H1 (cell line): ENCODE results near the gene MMP27. TPM values are rescaled to one million over a fixed set of nuclear protein-coding genes. Genes with fewer than 3 reads are reported as not detected.

Source experiments
- SUZ12 ChIP-seq: fragments of 200-600 bp; sonication (generic); IDR thresholded peaks from 2 replicates; pipeline ENCODE4 v1.6.1; 2012; ENCODE audit warnings: mild to moderate bottlenecking, inconsistent platforms, low read length, moderate library complexity, mixed read lengths
- TBP ChIP-seq: IDR thresholded peaks from 2 replicates; pipeline ENCODE4 v1.6.1; 2011; ENCODE audit warnings: low read depth, low read length, improper control_type of control experiment
- polyA plus RNA-seq, 7 experiments: library from polyadenylated mRNA; depleted of rRNA in 3 of 7; stranded (reverse) in 5 of 7; unstranded in 2 of 7; fragments of >200 nt in 5 of 7; fragments of 200-250 nt in 2 of 7; gene quantifications; 1 replicate in 5 of 7; 2 replicates in 1 of 7; 4 replicates in 1 of 7; pipeline versions ENCODE4 v1.2.1 to v1.2.3, GENCODE V29; 2011 to 2013; ENCODE audit warnings: missing spikeins in 2 of 7, mixed read lengths in 2 of 7
- total RNA-seq: library from RNA; stranded (reverse); fragmentation: NEBNext Ultra II Directional; extraction: Animal tissue kit (Norgen Biotek cat#: 25700); gene quantifications from 2 replicates; pipeline ENCODE4 v1.2.1, GENCODE V29; 2021
- TF ChIP-seq, protein P1 (sequence below): fragments of 300-600 bp; sonication (generic); IDR thresholded peaks from 2 replicates; pipeline ENCODE4 v1.7.1; 2012; ENCODE audit warnings: low read length, moderate library complexity, mild to moderate bottlenecking, inconsistent platforms; ENCODE audit not compliant: insufficient replicate concordance

Gene MMP27
- total and polyA plus RNA-seq, 2 of the 8 experiments (the other 6 are each of a cell fraction or from before 2014, with no cell fraction given) = not detected

DNA sequence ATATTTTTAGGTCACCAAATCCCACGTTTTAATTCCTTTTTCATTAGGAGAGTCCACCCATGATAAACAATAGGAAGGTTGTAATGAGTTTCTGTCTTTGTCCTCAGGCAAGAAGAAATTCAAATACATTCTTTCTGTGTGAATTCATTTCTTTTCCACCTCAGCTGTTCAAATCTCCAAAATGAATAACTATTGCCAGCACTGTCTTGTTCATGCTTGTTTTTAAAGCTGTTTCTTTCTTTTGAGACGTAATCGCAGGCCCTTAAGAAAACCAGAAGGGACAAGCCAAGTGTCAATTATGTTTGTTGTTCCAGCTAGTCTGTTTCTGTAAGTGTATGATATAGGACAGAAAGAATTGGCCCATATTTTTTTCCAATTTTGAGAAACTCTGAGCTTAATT is 20.2 kb downstream of the MMP27 start (continued):
- TF ChIP-seq TBP (no peak), SUZ12 (no peak)
- TF ChIP-seq, protein P1, sequence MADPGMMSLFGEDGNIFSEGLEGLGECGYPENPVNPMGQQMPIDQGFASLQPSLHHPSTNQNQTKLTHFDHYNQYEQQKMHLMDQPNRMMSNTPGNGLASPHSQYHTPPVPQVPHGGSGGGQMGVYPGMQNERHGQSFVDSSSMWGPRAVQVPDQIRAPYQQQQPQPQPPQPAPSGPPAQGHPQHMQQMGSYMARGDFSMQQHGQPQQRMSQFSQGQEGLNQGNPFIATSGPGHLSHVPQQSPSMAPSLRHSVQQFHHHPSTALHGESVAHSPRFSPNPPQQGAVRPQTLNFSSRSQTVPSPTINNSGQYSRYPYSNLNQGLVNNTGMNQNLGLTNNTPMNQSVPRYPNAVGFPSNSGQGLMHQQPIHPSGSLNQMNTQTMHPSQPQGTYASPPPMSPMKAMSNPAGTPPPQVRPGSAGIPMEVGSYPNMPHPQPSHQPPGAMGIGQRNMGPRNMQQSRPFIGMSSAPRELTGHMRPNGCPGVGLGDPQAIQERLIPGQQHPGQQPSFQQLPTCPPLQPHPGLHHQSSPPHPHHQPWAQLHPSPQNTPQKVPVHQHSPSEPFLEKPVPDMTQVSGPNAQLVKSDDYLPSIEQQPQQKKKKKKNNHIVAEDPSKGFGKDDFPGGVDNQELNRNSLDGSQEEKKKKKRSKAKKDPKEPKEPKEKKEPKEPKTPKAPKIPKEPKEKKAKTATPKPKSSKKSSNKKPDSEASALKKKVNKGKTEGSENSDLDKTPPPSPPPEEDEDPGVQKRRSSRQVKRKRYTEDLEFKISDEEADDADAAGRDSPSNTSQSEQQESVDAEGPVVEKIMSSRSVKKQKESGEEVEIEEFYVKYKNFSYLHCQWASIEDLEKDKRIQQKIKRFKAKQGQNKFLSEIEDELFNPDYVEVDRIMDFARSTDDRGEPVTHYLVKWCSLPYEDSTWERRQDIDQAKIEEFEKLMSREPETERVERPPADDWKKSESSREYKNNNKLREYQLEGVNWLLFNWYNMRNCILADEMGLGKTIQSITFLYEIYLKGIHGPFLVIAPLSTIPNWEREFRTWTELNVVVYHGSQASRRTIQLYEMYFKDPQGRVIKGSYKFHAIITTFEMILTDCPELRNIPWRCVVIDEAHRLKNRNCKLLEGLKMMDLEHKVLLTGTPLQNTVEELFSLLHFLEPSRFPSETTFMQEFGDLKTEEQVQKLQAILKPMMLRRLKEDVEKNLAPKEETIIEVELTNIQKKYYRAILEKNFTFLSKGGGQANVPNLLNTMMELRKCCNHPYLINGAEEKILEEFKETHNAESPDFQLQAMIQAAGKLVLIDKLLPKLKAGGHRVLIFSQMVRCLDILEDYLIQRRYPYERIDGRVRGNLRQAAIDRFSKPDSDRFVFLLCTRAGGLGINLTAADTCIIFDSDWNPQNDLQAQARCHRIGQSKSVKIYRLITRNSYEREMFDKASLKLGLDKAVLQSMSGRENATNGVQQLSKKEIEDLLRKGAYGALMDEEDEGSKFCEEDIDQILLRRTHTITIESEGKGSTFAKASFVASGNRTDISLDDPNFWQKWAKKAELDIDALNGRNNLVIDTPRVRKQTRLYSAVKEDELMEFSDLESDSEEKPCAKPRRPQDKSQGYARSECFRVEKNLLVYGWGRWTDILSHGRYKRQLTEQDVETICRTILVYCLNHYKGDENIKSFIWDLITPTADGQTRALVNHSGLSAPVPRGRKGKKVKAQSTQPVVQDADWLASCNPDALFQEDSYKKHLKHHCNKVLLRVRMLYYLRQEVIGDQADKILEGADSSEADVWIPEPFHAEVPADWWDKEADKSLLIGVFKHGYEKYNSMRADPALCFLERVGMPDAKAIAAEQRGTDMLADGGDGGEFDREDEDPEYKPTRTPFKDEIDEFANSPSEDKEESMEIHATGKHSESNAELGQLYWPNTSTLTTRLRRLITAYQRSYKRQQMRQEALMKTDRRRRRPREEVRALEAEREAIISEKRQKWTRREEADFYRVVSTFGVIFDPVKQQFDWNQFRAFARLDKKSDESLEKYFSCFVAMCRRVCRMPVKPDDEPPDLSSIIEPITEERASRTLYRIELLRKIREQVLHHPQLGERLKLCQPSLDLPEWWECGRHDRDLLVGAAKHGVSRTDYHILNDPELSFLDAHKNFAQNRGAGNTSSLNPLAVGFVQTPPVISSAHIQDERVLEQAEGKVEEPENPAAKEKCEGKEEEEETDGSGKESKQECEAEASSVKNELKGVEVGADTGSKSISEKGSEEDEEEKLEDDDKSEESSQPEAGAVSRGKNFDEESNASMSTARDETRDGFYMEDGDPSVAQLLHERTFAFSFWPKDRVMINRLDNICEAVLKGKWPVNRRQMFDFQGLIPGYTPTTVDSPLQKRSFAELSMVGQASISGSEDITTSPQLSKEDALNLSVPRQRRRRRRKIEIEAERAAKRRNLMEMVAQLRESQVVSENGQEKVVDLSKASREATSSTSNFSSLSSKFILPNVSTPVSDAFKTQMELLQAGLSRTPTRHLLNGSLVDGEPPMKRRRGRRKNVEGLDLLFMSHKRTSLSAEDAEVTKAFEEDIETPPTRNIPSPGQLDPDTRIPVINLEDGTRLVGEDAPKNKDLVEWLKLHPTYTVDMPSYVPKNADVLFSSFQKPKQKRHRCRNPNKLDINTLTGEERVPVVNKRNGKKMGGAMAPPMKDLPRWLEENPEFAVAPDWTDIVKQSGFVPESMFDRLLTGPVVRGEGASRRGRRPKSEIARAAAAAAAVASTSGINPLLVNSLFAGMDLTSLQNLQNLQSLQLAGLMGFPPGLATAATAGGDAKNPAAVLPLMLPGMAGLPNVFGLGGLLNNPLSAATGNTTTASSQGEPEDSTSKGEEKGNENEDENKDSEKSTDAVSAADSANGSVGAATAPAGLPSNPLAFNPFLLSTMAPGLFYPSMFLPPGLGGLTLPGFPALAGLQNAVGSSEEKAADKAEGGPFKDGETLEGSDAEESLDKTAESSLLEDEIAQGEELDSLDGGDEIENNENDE = no peak
